H7 (cell line): ENCODE data around the gene LAMP1. TPM values are rescaled to one million over a fixed set of nuclear protein-coding genes. Genes with fewer than 3 reads are reported as not detected.
"Not testable (repeated sequence)": the region's sequence is repeated elsewhere in the genome, so short reads cannot be mapped to it uniquely, and the experiment has no call there.

Source experiments
- DNase-seq: peaks from one replicate; pipeline ENCODE4 v3.0.0; 2012
- H3K27me3 ChIP-seq: 2 replicates; pipeline ENCODE4 v1.6.0; 2011; ENCODE audit warnings: mild to moderate bottlenecking, low read length; ENCODE audit not compliant: control insufficient read depth, insufficient read depth
- H3K36me3 ChIP-seq: replicated peaks from 2 replicates; pipeline ENCODE4 v1.5.1; 2011; ENCODE audit warnings: low read length; ENCODE audit not compliant: control insufficient read depth, insufficient read depth
- H3K4me3 ChIP-seq: 2 replicates; pipeline ENCODE4 v1.5.1; 2011; ENCODE audit warnings: low read depth, mild to moderate bottlenecking, control low read depth, low read length, moderate library complexity; ENCODE audit not compliant: insufficient read depth
- total RNA-seq: library from RNA; depleted of rRNA; stranded (reverse); fragments of >200 nt; shearing (Covaris generic); gene quantifications from 2 replicates; pipeline ENCODE4 v1.2.3, GENCODE V29; 2014

Gene LAMP1
- total RNA-seq, 1 experiment from 2014 or later: 106 TPM

DNA sequence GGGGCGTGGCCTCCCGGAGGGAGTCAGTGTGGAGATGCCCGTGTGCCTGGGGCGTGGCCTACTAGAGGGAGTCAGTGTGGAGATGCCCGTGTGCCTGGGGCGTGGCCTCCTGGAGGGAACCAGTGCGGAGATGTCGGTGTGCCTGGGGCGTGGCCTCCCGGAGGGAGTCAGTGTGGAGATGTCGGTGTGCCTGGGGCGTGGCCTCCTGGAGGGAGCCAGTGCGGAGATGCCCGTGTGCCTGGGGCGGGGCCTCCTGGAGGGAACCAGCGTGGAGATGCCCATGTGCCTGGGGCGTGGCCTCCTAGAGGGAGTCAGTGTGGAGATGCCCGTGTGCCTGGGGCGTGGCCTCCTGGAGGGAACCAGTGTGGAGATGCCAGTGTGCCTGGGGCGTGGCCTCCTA lies 17.1 kb downstream of the LAMP1 start:
- H3K36me3 ChIP-seq, DNase-seq, H3K27me3 ChIP-seq, H3K4me3 ChIP-seq: not testable (repeated sequence)

DNA sequence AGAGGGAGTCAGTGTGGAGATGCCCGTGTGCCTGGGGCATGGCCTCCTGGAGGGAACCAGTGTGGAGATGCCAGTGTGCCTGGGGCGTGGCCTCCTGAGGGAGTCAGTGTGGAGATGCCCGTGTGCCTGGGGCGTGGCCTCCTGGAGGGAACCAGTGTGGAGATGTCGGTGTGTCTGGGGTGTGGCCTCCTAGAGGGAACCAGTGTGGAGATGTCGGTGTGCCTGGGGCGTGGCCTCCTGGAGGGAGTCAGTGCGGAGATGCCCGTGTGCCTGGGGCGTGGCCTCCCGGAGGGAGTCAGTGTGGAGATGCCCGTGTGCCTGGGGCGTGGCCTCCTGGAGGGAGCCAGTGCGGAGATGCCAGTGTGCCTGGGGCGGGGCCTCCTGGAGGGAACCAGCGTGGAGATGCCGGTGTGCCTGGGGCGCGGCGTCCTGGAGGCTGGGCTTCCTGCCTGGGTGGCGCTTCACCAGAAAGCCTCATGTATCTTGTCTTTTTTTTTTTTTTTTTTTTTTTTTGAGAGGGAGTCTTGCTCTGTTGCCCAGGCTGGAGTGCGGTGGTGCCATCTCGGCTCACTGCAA lies 17.9 kb downstream of the LAMP1 start:
- not testable (repeated sequence) for H3K36me3 ChIP-seq, H3K4me3 ChIP-seq, H3K27me3 ChIP-seq, DNase-seq

DNA sequence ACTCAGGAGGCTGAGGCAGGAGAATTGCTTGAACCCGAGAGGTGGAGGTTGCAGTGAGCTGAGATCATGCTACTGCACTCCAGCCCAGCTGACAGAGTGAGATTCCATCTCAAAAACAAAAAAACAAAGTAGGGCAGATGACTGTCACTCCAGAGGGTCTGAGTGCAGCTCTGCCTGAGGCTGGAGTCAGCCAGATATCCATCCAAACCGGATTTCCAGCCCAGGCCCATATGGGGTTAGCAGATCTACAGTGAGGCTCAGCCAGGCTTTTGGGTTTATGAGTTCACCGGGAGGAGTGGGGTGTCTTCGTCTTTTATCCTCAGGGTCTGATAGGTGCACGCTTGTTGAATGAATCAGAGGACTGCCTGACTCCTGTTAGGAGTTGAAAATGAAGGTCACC lies 19.0 kb downstream of the LAMP1 start:
- no peaks in the 10 kb centered on the region for H3K27me3 ChIP-seq
- H3K4me3 ChIP-seq: no peak overlapping the region
- no peak for DNase-seq
- peaks cover 10% of the 10 kb centered on the region for H3K36me3 ChIP-seq

DNA sequence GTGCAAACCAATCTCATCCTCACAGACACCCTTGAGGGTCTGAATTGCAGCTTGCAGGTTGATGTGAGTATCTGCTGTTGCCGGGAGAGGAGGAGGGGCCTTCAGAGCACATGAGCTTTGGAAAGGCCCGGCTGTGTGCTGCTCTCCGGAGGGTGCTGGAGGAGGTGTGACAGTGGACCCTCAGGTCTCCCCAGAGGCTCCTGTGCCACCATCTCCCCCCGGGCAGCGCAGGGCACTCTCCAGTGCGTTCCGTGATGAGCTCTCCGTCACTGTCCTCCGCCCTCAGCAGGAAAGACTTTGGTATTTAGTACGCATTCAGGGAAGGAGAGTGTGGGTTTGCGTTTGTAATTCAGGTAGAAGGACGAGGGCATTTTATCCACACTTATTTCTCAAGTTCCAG lies 20.0 kb downstream of the LAMP1 start:
- no peak overlapping the region for H3K4me3 ChIP-seq
- peaks cover 5% of the 10 kb centered on the region for H3K36me3 ChIP-seq
- no peaks in the 10 kb centered on the region for H3K27me3 ChIP-seq
- DNase-seq: no peak

DNA sequence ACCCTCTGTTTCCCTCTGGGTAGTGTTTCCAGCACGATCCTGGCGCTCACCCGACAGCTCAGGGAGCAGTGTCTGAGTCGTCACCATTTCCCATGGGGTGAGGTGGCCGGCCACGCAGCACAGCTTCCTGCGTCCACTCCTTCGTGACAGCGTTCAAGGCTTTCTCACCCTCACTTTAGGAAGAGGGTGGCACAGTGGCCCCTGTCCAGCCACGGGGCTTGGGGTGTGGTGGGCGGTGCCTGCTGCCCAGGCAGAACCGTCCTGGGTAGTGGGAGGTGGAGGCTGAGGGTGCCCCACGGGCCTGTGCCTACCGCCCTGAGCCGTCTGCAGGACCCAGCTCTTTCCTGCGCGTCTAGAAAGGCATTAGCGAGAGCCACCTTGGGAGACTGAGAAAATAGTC lies 21.9 kb downstream of the LAMP1 start:
- H3K27me3 ChIP-seq: no peaks in the 10 kb centered on the region
- H3K4me3 ChIP-seq: no peak overlapping the region
- DNase-seq: no peak
- H3K36me3 ChIP-seq: peaks cover 8% of the 10 kb centered on the region

DNA sequence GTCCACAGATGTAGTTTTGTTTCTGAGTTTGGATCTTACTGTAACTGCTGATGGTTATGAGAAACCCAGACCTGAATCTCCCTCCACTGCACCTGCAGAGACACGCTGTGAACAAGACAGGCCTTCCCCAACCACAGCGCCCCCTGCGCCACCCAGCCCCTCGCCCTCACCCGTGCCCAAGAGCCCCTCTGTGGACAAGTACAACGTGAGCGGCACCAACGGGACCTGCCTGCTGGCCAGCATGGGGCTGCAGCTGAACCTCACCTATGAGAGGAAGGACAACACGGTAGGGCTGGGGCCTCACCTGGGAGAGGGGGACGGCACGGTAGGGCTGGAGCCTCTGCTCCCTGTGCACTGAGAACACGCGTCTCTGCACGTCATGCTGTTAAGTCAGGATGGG lies 22.3 kb downstream of the LAMP1 start:
- Histone ChIP-seq H3K4me3 (no peak overlapping the region), H3K27me3 (no peaks in the 10 kb centered on the region), H3K36me3 (peaks cover 9% of the 10 kb centered on the region)
- DNase-seq: peak; percentile 50

DNA sequence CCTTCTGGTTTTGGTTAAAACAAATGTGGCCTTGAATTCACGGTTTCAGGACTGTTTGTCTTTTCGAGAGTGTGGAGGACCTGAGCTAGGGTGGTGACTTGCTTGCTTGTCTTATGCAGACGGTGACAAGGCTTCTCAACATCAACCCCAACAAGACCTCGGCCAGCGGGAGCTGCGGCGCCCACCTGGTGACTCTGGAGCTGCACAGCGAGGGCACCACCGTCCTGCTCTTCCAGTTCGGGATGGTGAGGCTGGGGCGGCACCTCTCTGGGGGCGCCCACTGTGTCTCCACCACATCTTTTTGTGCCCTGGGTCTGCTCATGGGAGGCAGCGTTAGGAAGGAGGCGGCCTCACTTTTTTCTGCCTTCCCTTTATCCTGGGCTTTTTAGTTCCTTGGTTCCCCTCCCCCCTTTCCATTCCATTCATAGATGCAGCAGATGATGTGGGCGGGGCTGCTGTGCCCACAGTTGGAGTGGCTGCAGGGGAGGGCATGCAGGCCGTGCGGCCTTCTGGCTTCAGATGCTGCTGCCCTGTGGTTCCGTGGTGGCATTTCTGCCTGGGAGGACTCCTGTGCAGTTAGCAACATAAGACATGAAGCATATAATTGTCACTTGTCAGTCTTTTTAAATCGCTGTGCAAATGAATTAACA lies 23.3 kb downstream of the LAMP1 start:
- H3K36me3 ChIP-seq: peaks cover 11% of the 10 kb centered on the region
- H3K4me3 ChIP-seq: no peak overlapping the region
- no peaks in the 10 kb centered on the region for H3K27me3 ChIP-seq
- DNase-seq: no peak

DNA sequence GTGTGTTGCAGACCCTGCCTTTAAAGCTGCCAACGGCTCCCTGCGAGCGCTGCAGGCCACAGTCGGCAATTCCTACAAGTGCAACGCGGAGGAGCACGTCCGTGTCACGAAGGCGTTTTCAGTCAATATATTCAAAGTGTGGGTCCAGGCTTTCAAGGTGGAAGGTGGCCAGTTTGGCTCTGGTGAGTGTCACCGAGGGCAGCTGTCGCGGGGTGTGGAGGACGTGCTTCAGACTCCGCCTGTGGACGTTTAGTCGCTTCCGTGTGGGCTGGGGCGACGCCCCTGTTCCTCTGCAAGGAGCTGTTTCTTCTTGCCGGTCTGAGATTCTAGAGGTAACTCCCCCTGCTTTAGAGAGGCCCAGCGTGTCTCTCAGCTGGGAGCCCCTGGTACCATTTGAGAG lies 24.5 kb downstream of the LAMP1 start:
- H3K27me3 ChIP-seq: no peaks in the 10 kb centered on the region
- no peak overlapping the region for H3K4me3 ChIP-seq
- peaks cover 13% of the 10 kb centered on the region for H3K36me3 ChIP-seq
- DNase-seq: peak; percentile 52

DNA sequence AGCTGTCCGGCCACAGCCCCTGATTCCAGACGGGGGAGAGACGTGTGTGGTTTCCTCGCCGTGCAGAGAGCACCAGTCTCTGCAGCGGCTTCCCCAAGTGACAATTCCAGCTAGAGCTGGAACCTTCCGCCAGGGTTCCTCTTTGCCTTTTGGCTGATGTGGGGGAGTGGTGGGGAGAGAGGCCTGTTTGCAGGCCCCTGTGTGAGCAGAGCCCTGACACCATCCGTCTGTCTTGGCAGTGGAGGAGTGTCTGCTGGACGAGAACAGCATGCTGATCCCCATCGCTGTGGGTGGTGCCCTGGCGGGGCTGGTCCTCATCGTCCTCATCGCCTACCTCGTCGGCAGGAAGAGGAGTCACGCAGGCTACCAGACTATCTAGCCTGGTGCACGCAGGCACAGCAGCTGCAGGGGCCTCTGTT lies 25.0 kb downstream of the LAMP1 start:
- Histone ChIP-seq H3K4me3 (no peak overlapping the region), H3K27me3 (no peaks in the 10 kb centered on the region), H3K36me3 (peaks cover 13% of the 10 kb centered on the region)
- DNase-seq: peak; percentile 64

DNA sequence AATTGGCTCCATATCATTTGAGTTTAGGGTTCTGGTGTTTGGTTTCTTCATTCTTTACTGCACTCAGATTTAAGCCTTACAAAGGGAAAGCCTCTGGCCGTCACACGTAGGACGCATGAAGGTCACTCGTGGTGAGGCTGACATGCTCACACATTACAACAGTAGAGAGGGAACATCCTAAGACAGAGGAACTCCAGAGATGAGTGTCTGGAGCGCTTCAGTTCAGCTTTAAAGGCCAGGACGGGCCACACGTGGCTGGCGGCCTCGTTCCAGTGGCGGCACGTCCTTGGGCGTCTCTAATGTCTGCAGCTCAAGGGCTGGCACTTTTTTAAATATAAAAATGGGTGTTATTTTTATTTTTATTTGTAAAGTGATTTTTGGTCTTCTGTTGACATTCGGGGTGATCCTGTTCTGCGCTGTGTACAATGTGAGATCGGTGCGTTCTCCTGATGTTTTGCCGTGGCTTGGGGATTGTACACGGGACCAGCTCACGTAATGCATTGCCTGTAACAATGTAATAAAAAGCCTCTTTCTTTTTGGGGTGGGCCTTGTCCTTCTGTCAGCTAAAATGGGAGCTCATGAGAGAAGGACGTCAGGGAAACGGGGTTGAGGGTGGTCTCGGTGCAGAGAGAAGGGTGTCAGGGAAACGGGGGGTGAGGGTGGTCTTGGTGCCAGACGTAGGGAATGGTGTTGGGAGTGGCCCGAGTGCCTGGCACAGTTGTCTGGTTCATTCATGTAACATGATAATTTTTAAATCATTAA lies 26.0 kb downstream of the LAMP1 start:
- peaks cover 13% of the 10 kb centered on the region for H3K36me3 ChIP-seq
- no peaks in the 10 kb centered on the region for H3K27me3 ChIP-seq
- no peak overlapping the region for H3K4me3 ChIP-seq
- peak; percentile 26 for DNase-seq

DNA sequence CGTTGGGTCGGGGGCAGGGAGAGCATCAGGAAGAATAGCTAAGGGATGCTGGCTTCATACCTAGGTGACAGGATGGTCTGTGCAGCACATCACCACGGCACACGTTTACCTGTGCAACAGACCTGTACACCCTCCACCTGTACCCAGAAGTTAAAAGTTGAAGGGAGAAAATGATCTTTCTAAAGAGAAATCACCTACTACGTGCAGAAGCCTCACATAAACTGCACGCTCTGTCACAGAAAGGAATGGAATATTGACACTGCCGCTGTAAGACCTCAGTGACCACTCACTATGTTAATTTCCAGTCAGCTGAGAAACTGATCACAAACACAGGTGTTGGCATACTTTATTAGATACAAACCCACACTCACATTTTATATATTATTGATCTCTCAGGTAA lies 26.8 kb downstream of the LAMP1 start:
- H3K36me3 ChIP-seq: peaks cover 13% of the 10 kb centered on the region
- no peak for DNase-seq
- no peak overlapping the region for H3K4me3 ChIP-seq
- no peaks in the 10 kb centered on the region for H3K27me3 ChIP-seq

DNA sequence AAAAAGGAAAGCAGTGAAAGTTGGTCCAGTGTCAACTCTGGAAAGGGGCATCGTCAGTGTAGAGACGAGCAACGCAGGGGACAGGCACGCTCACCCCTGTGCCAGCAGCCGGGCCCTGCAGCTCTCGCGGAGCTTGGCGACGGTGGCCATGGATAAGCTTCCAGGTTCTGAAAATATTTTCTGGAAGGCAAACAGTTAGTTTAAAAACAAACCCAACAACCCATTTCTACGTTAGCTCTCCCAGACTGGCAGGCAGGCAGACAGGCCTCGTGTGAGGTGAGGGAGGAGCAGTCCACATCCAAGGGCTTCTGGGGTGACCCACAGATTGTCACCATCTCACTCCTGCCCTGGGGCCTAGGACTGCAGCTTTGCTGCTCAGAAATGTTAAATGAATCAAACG lies 27.4 kb downstream of the LAMP1 start:
- Histone ChIP-seq H3K4me3 (no peak overlapping the region), H3K36me3 (peaks cover 13% of the 10 kb centered on the region), H3K27me3 (no peaks in the 10 kb centered on the region)
- no peak for DNase-seq

DNA sequence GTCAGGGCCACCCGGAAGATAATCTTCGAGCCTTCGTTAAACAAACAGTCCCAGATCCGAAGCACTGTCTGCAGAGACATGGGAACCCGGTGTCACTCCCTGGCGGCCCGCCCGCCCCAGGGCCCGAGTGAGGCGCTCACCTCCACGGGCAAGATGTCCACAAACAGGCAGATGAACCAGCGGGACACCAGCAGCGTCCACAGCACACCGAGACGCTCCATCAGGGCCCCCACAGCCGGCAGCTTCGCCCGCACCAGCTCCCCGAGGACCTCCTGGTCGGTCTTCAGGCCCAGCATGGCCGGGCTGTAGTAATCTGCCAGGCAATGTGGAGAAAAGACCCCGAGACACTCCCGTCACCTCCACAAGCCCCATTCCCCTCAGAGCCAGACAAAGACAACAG lies 28.7 kb downstream of the LAMP1 start:
- peak; percentile 62 for DNase-seq
- no peaks in the 10 kb centered on the region for H3K27me3 ChIP-seq
- no peak overlapping the region for H3K4me3 ChIP-seq
- peaks cover 9% of the 10 kb centered on the region for H3K36me3 ChIP-seq

DNA sequence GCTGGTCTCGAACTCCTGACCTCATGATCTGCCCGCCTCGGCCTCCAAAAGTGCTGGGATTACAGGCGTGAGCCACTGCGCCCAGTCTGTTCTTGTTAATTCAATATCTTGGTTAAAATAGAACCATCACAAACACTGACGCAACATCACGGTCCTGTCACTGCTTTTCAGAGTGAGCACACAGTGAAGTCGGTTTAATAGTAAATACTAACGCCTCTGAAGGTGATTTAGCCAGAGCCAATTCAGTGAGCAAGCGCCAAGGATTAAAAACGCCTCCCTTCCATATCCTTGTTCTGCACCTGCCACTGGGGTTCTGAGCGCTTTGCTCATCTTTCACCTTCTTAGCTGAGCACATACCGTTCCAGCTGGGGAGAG lies 30.3 kb downstream of the LAMP1 start:
- Histone ChIP-seq H3K4me3 (no peak overlapping the region), H3K27me3 (no peaks in the 10 kb centered on the region), H3K36me3 (peaks cover 8% of the 10 kb centered on the region)
- no peak for DNase-seq

DNA sequence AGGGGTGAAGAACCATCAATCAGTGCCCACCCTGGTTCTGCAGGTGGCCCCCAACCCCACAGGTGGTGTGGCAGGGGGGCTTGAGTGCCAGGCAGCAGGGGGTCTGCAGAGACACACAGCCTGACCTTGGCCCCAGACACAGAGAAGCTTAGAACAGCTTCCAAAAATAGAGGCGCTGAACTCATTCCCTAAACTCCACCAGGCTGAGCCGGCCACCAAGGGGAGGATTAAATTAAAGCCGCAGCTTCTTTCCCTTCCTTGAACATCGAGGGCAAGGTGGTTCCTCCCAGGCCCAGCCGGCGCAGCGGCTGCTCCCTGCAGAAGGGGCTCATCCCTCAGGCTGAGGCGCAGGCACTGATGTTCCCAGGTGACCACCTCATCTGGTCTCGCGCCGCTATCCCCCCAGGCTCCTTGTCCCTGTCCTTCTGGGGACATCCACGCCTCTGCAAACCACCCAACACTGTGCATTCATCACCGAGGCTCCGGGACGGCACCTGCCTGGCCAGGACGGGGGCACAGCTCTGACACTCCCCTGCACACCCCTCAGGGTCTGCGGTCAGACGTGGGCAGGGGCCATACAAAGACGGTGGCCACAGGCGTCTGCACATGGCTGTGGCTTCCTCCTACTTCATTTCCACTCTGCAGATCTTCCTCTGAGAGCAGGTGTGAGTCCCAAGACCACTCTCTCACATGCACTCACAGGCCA lies 30.9 kb downstream of the LAMP1 start:
- no peaks in the 10 kb centered on the region for H3K27me3 ChIP-seq
- no peak overlapping the region for H3K4me3 ChIP-seq
- DNase-seq: peak; percentile 58
- peaks cover 8% of the 10 kb centered on the region for H3K36me3 ChIP-seq
